Esophagus (tissue), 2 donors: ENCODE data around the gene SAPCD2. TPM values are rescaled to one million over a fixed set of nuclear protein-coding genes. Genes with fewer than 3 reads are reported as not detected.

Source experiments
- H3K27ac ChIP-seq, 2 donors: one replicate each; pipeline ENCODE4 v1.5.1; 2013; ENCODE audit warnings: low read depth in 2 of 2, mild to moderate bottlenecking in 2 of 2, inconsistent platforms in 1 of 2, low read length in 1 of 2, moderate library complexity in 1 of 2
- H3K27me3 ChIP-seq, 2 donors: one replicate each; pipeline ENCODE4 v1.6.1; 2013; ENCODE audit warnings: low read length in 2 of 2, control low read depth in 1 of 2, mild to moderate bottlenecking in 1 of 2; ENCODE audit not compliant: insufficient read depth in 2 of 2, control insufficient read depth in 1 of 2
- H3K36me3 ChIP-seq, 2 donors: one replicate each; pipeline ENCODE4 v1.6.1; 2013; ENCODE audit warnings: low read length in 1 of 2; ENCODE audit not compliant: control insufficient read depth in 2 of 2, insufficient read depth in 2 of 2
- H3K4me1 ChIP-seq, 2 donors: one replicate each; pipeline ENCODE4 v1.6.1; 2013; ENCODE audit warnings: low read length in 1 of 2; ENCODE audit not compliant: control insufficient read depth in 2 of 2, insufficient read depth in 2 of 2
- H3K4me3 ChIP-seq, 2 donors: one replicate each; pipeline ENCODE4 v1.5.1; 2013; ENCODE audit warnings: low read length in 2 of 2, mild to moderate bottlenecking in 2 of 2, low read depth in 1 of 2, moderate library complexity in 1 of 2
- H3K9me3 ChIP-seq, 2 donors: one replicate each; pipeline ENCODE4 v1.6.1; 2013; ENCODE audit warnings: mild to moderate bottlenecking in 2 of 2, low read depth in 1 of 2, low read length in 1 of 2, moderate library complexity in 1 of 2; ENCODE audit not compliant: control insufficient read depth in 2 of 2, insufficient read depth in 1 of 2
- WGBS, 2 donors: extraction: QIAGEN DNeasy Blood & Tissue Kit; methylation state at CpG; one replicate each; pipeline ENCODE4 v1.1.7; 2013; 5-methylcytosine and 5-hydroxymethylcytosine counted together
- polyA plus RNA-seq, 2 donors: library from polyadenylated mRNA; stranded (reverse); fragments of 200-250 nt; gene quantifications; one replicate each; pipeline ENCODE4 v1.2.3, GENCODE V29; 2013
- donor health status: healthy with polysubstance abuse.
- donor health status: Bipolar disorder and iron deficiency.

SAPCD2 gene
- polyA plus RNA-seq, 2 donors = 7.5 to 9.0 TPM

DNA sequence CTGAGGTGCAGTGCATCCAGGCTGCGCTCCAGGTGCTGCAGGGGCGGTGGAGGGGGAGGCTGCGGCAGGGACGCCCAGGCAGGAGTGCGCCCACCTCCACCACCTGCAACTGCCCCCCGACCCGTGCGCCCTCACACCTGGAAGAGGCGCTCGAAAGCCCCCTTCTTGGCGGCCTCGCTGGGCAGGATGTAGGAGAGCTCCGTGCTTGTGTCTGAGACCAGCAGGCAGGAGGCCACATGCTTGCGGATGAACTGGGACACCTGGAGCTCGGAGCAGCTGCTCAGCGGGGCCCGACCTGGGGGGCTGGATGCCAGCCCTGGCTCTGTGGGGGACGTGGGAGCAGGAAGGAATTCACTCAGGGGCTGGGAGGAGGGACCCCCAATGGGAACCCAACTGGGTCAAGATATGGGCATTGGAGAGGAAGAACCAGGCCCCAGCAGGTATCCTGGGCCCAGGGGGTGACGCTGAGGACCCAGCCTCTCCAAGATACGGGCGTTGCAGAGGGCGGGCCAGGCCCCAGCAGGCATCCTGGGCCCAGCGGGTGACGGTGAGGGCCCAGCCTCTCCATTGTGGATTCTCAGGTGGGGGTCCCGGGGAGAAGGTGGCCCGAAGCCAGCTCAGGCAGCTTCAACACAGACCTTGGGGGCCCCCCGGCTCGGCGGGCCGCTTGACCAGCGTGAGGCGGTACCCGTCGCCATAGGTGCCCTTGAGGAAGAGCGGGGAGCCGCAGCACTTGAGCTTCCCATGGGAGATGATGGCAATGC, 55.4 kb downstream of the SAPCD2 start:
- Histone ChIP-seq H3K4me1 (no peaks in the 10 kb centered on the region), H3K4me3 (no peak overlapping the region), H3K36me3 (peaks cover 0 to 35% of the 10 kb centered on the region in 2 donors), H3K9me3 (no peaks in the 10 kb centered on the region), H3K27me3 (no peaks in the 10 kb centered on the region), H3K27ac (no peak overlapping the region)
- WGBS, 2 donors = 95 to 97% methylated on average over 36 of the region's 36 CpGs

DNA sequence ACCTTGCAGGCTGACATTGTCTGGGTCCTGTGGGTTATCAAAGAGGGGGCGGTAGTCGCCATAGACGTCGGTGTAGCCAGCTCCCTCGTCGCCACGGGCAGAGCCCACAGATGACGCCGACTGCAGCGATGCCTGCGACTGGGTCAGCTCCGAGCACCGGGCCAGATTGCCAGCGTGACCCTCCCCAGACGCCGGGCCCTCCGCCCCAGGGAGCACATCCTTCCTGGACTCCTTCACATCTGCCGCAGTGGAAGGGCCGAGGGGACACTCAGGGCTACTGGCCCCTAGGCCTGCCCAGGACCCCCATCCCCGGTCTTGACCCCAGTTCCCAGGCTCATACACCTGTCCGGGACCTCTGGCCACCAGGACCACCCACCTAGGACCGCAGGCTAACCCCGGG, 56.2 kb downstream of the SAPCD2 start:
- peaks cover 0 to 38% of the 10 kb centered on the region in 2 donors for H3K36me3 ChIP-seq
- 89 to 94% methylated on average over 21 to 23 of the region's 23 CpGs for WGBS, 2 donors

DNA sequence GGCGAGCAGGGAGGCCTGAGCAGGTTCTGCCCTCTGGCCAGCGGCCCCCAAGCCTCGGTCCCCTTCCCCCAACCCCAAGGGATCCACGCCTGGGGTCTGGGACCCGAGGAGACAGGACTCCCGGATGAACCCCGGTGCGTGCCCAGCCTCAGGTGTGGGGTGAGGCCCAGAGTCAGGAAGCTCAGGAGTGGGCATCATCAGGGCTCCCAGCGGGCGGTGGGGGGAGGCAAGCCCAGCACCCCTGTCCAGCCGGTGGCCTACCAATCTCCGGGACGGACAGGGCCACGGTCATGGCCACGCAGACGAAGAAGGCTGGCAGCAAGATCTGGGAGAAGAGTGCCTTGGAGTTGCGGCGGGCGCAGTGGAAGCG, 56.8 kb downstream of the SAPCD2 start:
- H3K27me3 ChIP-seq = no peaks in the 10 kb centered on the region
- H3K4me3 ChIP-seq = no peak overlapping the region
- H3K4me1 ChIP-seq = no peaks in the 10 kb centered on the region
- no peak overlapping the region for H3K27ac ChIP-seq
- WGBS, 2 donors = 91 to 95% methylated on average over 16 to 20 of the region's 20 CpGs
- no peaks in the 10 kb centered on the region for H3K9me3 ChIP-seq
- H3K36me3 ChIP-seq = peaks cover 0 to 34% of the 10 kb centered on the region in 2 donors

More for the DNA sequence above, 56.2 kb downstream of the SAPCD2 start:
- Histone ChIP-seq H3K4me1 (no peaks in the 10 kb centered on the region), H3K9me3 (no peaks in the 10 kb centered on the region), H3K27ac (no peak overlapping the region), H3K27me3 (no peaks in the 10 kb centered on the region), H3K4me3 (no peak overlapping the region)

DNA sequence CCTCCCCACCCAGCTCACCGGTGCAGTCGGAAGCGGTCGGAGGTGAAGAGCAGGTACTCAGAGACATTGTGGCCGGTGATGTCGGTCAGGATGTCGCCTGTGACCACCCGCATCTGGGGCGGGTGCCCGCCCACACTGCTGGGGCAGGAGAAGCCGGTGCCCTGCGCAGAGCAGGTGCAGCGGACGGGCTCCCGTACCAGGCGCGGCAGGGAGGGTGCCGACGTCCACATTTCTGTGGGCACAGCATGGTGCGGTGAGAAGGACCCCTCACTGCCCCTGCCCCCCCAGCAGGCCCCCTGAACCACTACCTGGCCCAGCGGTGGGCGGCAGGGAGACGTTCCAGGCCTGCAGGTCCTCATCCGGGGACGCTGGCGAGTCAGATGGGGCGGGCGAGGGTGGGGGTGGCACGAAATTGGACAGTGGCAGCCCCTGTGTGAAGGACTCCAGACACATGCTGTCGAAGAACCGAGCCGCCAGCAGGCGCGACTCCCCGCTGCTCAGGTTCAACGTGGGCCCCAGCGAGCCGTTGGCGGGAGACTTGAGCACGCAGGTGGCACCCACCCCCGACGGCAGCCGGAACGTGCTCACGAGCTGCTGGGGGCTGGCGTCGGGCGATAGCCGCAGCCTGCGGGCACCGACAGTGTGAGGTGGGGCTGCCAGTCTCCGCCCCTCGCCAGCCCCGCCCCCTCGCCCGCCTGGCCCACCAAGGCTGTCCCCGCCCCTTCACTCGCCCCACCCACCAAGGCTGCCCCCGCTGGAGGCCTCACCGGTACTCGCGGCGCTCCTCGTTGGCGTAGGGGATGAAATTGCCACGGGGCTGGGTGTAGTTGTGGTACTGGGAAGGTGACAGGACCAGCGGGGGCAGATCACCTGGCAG, 57.4 kb downstream of the SAPCD2 start:
- no peaks in the 10 kb centered on the region for H3K27me3 ChIP-seq
- no peaks in the 10 kb centered on the region for H3K4me1 ChIP-seq
- no peaks in the 10 kb centered on the region for H3K9me3 ChIP-seq
- peaks cover 0 to 33% of the 10 kb centered on the region in 2 donors for H3K36me3 ChIP-seq
- 85% methylated on average over 60 to 67 of the region's 67 CpGs for WGBS, 2 donors
- H3K4me3 ChIP-seq = no peak overlapping the region
- H3K27ac ChIP-seq = no peak overlapping the region

Other genes with a start within 250 kb of the SAPCD2 start
- 1 to 10 TPM; 1.9 to 3.7 TPM for gene AJM1, start 228.1 kb downstream of the SAPCD2 start, polyA plus RNA-seq
- gene PHPT1, start 221.1 kb downstream of the SAPCD2 start, polyA plus RNA-seq = 100 to 1,000 TPM in 1 of 2 donors, 10 to 100 TPM in 1; 83.1 to 101 TPM
- 10 to 100 TPM in 1 of 2 donors, 1 to 10 TPM in 1; 3.9 to 11.5 TPM for gene MAMDC4, start 218.2 kb downstream of the SAPCD2 start, polyA plus RNA-seq
- 100 to 1,000 TPM; 445 to 637 TPM for gene EDF1, start 204.2 kb downstream of the SAPCD2 start, polyA plus RNA-seq
- gene TRAF2, start 184.0 kb downstream of the SAPCD2 start, polyA plus RNA-seq = 10 to 100 TPM; 11.0 to 16.6 TPM
- gene FBXW5, start 125.8 kb downstream of the SAPCD2 start, polyA plus RNA-seq = 10 to 100 TPM; 91.4 to 97.3 TPM
- gene C8G, start 125.3 kb downstream of the SAPCD2 start, polyA plus RNA-seq = 1 to 10 TPM; 1.2 to 1.8 TPM
- under 1 TPM; 0.24 to 0.77 TPM for gene LCN12, start 118.3 kb downstream of the SAPCD2 start, polyA plus RNA-seq
- gene PTGDS, start 93.1 kb downstream of the SAPCD2 start, polyA plus RNA-seq = 10 to 100 TPM; 18.4 to 42.3 TPM
- under 1 TPM; 0.20 to 0.55 TPM for gene LCNL1, start 87.6 kb downstream of the SAPCD2 start, polyA plus RNA-seq
- gene PAXX, start 78.1 kb downstream of the SAPCD2 start, polyA plus RNA-seq = 100 to 1,000 TPM in 1 of 2 donors, 10 to 100 TPM in 1; 49.7 to 119 TPM
- gene CLIC3, start 74.0 kb downstream of the SAPCD2 start, polyA plus RNA-seq = 100 to 1,000 TPM; 351 to 474 TPM
- 10 to 100 TPM in 1 of 2 donors, 1 to 10 TPM in 1; 7.7 to 14.7 TPM for gene ABCA2, start 42.3 kb downstream of the SAPCD2 start, polyA plus RNA-seq
- under 1 TPM; 0.08 to 0.39 TPM for gene FUT7, start 38.5 kb downstream of the SAPCD2 start, polyA plus RNA-seq
- gene NPDC1, start 24.4 kb downstream of the SAPCD2 start, polyA plus RNA-seq = 10 to 100 TPM; 33.1 to 44.3 TPM
- gene ENTPD2, start 16.5 kb downstream of the SAPCD2 start, polyA plus RNA-seq = 1 to 10 TPM; 1.5 to 1.6 TPM
- 1 to 10 TPM; 2.9 to 3.8 TPM for gene UAP1L1, start 7.0 kb upstream of the SAPCD2 start, polyA plus RNA-seq
- 10 to 100 TPM; 28.5 to 42.3 TPM for gene MAN1B1, start 16.4 kb upstream of the SAPCD2 start, polyA plus RNA-seq
- 100 to 1,000 TPM in 1 of 2 donors, 10 to 100 TPM in 1; 90.4 to 129 TPM for gene DPP7, start 44.2 kb upstream of the SAPCD2 start, polyA plus RNA-seq
- gene GRIN1, start 68.6 kb upstream of the SAPCD2 start, polyA plus RNA-seq = under 1 TPM; 0.06 to 0.14 TPM
- under 1 TPM; 0.24 to 0.81 TPM for gene LRRC26, start 99.5 kb upstream of the SAPCD2 start, polyA plus RNA-seq
- not detected for gene TMEM210, start 101.5 kb upstream of the SAPCD2 start, polyA plus RNA-seq
- gene ANAPC2, start 118.0 kb upstream of the SAPCD2 start, polyA plus RNA-seq = 10 to 100 TPM; 27.7 to 47.3 TPM
- gene SSNA1, start 118.1 kb upstream of the SAPCD2 start, polyA plus RNA-seq = 100 to 1,000 TPM; 104 TPM
- 10 to 100 TPM; 12.8 to 19.9 TPM for gene TPRN, start 130.2 kb upstream of the SAPCD2 start, polyA plus RNA-seq
- 10 to 100 TPM; 21.6 to 27.5 TPM for gene TMEM203, start 135.1 kb upstream of the SAPCD2 start, polyA plus RNA-seq
- 10 to 100 TPM in 1 of 2 donors, 1 to 10 TPM in 1; 5.7 to 12.2 TPM for gene NDOR1, start 135.1 kb upstream of the SAPCD2 start, polyA plus RNA-seq
- 10 to 100 TPM; 13.3 to 28.5 TPM for gene RNF208, start 151.7 kb upstream of the SAPCD2 start, polyA plus RNA-seq
- gene CYSRT1, start 154.6 kb upstream of the SAPCD2 start, polyA plus RNA-seq = 100 to 1,000 TPM; 334 to 342 TPM
- 1 to 10 TPM; 3.7 to 5.5 TPM for gene RNF224, start 156.9 kb upstream of the SAPCD2 start, polyA plus RNA-seq
- 1 to 10 TPM; 1.3 to 1.6 TPM for gene SLC34A3, start 160.3 kb upstream of the SAPCD2 start, polyA plus RNA-seq
- gene TUBB4B, start 170.7 kb upstream of the SAPCD2 start, polyA plus RNA-seq = 100 to 1,000 TPM; 415 to 578 TPM
- not detected for gene STPG3, start 180.7 kb upstream of the SAPCD2 start, polyA plus RNA-seq
- gene NELFB, start 184.8 kb upstream of the SAPCD2 start, polyA plus RNA-seq = 10 to 100 TPM; 31.7 to 34.7 TPM
- 1 to 10 TPM; 1.5 to 4.3 TPM for gene TOR4A, start 207.2 kb upstream of the SAPCD2 start, polyA plus RNA-seq
- 1 to 10 TPM; 1.6 to 7.8 TPM for gene NRARP, start 231.7 kb upstream of the SAPCD2 start, polyA plus RNA-seq